H9 (cell line): ENCODE data around the gene TSPAN4. TPM values are rescaled to one million over a fixed set of nuclear protein-coding genes. Genes with fewer than 3 reads are reported as not detected.

Experiments
- DNase-seq: peaks from one replicate; pipeline ENCODE4 v3.0.0-alpha.2; 2017
- H2AFZ ChIP-seq: one replicate; pipeline ENCODE4 v1.6.1; 2013; ENCODE audit warnings: mild to moderate bottlenecking, low read length, control low read depth, moderate library complexity
- H2AK5ac ChIP-seq: 2 replicates; pipeline ENCODE4 v1.6.1; 2013; ENCODE audit warnings: low read length, control low read depth, mixed read lengths; ENCODE audit not compliant: insufficient read length
- H2BK120ac ChIP-seq: one replicate; pipeline ENCODE4 v1.6.1; 2013; ENCODE audit warnings: low read depth, mild to moderate bottlenecking, low read length, control low read depth, inconsistent platforms; ENCODE audit not compliant: poor library complexity, severe bottlenecking
- H2BK12ac ChIP-seq: 2 replicates; pipeline ENCODE4 v1.6.1; 2013; ENCODE audit warnings: low read length, control low read depth, mixed read lengths, low read depth; ENCODE audit not compliant: insufficient read length
- H2BK15ac ChIP-seq: 2 replicates; pipeline ENCODE4 v1.6.1; 2013; ENCODE audit warnings: low read depth, low read length, control low read depth
- H2BK20ac ChIP-seq: one replicate; pipeline ENCODE4 v1.6.1; 2013; ENCODE audit warnings: low read depth, mild to moderate bottlenecking, low read length, control low read depth, inconsistent platforms; ENCODE audit not compliant: poor library complexity, severe bottlenecking
- H2BK5ac ChIP-seq: 2 replicates; pipeline ENCODE4 v1.6.1; 2013; ENCODE audit warnings: low read length, control low read depth, mixed read lengths; ENCODE audit not compliant: insufficient read length
- H3K14ac ChIP-seq: 2 replicates; pipeline ENCODE4 v1.6.1; 2013; ENCODE audit warnings: low read length, control low read depth; ENCODE audit not compliant: insufficient read depth
- H3K18ac ChIP-seq: 2 replicates; pipeline ENCODE4 v1.6.1; 2013; ENCODE audit warnings: low read depth, mild to moderate bottlenecking, mixed read lengths, low read length, control low read depth; ENCODE audit not compliant: insufficient read length
- H3K23ac ChIP-seq: 2 replicates; pipeline ENCODE4 v1.6.1; 2013; ENCODE audit warnings: low read length, control low read depth, mixed read lengths, low read depth; ENCODE audit not compliant: insufficient read length
- H3K23me2 ChIP-seq: 2 replicates; pipeline ENCODE4 v1.6.1; 2013; ENCODE audit warnings: low read depth, mild to moderate bottlenecking, mixed read lengths, low read length, control low read depth; ENCODE audit not compliant: insufficient read length, poor library complexity, severe bottlenecking
- H3K27ac ChIP-seq: 2 replicates; pipeline ENCODE4 v1.5.1; 2013; ENCODE audit warnings: low read length, control low read depth, mixed read lengths, low read depth; ENCODE audit not compliant: insufficient read length
- H3K27me3 ChIP-seq: 2 replicates; pipeline ENCODE4 v1.6.1; 2013; ENCODE audit warnings: low read length, control low read depth, inconsistent platforms; ENCODE audit not compliant: insufficient read depth
- H3K4ac ChIP-seq: 2 replicates; pipeline ENCODE4 v1.6.1; 2013; ENCODE audit warnings: low read depth, mild to moderate bottlenecking, control low read depth, inconsistent platforms, low read length, moderate library complexity
- H3K4me1 ChIP-seq: 2 replicates; pipeline ENCODE4 v1.6.1; 2013; ENCODE audit warnings: low read length, control low read depth, inconsistent platforms; ENCODE audit not compliant: insufficient read depth
- H3K4me2 ChIP-seq: 2 replicates; pipeline ENCODE4 v1.6.1; 2013; ENCODE audit warnings: low read length, control low read depth, mixed read lengths; ENCODE audit not compliant: insufficient read length, insufficient read depth
- H3K56ac ChIP-seq: 2 replicates; pipeline ENCODE4 v1.6.1; 2013; ENCODE audit warnings: low read depth, mild to moderate bottlenecking, mixed read lengths, low read length, control low read depth; ENCODE audit not compliant: insufficient read length
- H3K79me1 ChIP-seq: 2 replicates; pipeline ENCODE4 v1.6.1; 2013; ENCODE audit warnings: low read depth, mild to moderate bottlenecking, moderate library complexity, low read length, control low read depth, inconsistent platforms; ENCODE audit not compliant: insufficient read depth, poor library complexity, severe bottlenecking
- H3K79me2 ChIP-seq: 2 replicates; pipeline ENCODE4 v1.6.1; 2013; ENCODE audit warnings: low read length, control low read depth, inconsistent platforms; ENCODE audit not compliant: insufficient read depth
- H3K9ac ChIP-seq: 2 replicates; pipeline ENCODE4 v1.6.1; 2013; ENCODE audit warnings: low read length, control low read depth, mixed read lengths; ENCODE audit not compliant: insufficient read length; ENCODE audit errors: extremely low read depth
- H3K9me3 ChIP-seq: one replicate; pipeline ENCODE4 v1.6.1; 2013; ENCODE audit warnings: low read depth, low read length, inconsistent platforms; ENCODE audit not compliant: control insufficient read depth
- H3T11ph ChIP-seq: one replicate; pipeline ENCODE4 v1.6.1; 2013; ENCODE audit warnings: mild to moderate bottlenecking, low read length, control low read depth, inconsistent platforms
- H4K20me1 ChIP-seq: one replicate; pipeline ENCODE4 v1.6.1; 2013; ENCODE audit not compliant: control insufficient read depth, insufficient read length, insufficient read depth
- H4K5ac ChIP-seq: 2 replicates; pipeline ENCODE4 v1.6.1; 2013; ENCODE audit warnings: low read depth, mild to moderate bottlenecking, mixed read lengths, low read length, control low read depth; ENCODE audit not compliant: insufficient read length
- H4K8ac ChIP-seq: replicated peaks from 2 replicates; pipeline ENCODE4 v1.6.1; 2013; ENCODE audit warnings: low read length, control low read depth, mixed read lengths, low read depth; ENCODE audit not compliant: insufficient read length
- H4K91ac ChIP-seq: 2 replicates; pipeline ENCODE4 v1.6.1; 2013; ENCODE audit warnings: low read depth, mild to moderate bottlenecking, moderate library complexity, mixed read lengths, low read length, control low read depth; ENCODE audit not compliant: insufficient read length
- H3K27ac Mint-ChIP-seq, 3 experiments: 2 replicates in 2 of 3; 3 replicates in 1 of 3; pipeline ENCODE4 v1.8.0; 2020 to 2021; ENCODE audit warnings: mixed read lengths in 3 of 3, mild to moderate bottlenecking in 1 of 3, moderate library complexity in 1 of 3
- H3K27me3 Mint-ChIP-seq: 2 replicates; pipeline ENCODE4 v1.8.0; 2021; ENCODE audit warnings: low read depth, mild to moderate bottlenecking, moderate library complexity, mixed read lengths
- H3K36me3 Mint-ChIP-seq, 3 experiments: 2 replicates in 2 of 3; 3 replicates in 1 of 3; pipeline ENCODE4 v1.8.0; 2020 to 2021; ENCODE audit warnings: low read depth in 3 of 3, mixed read lengths in 3 of 3; ENCODE audit not compliant: insufficient read depth in 1 of 3
- H3K4me1 Mint-ChIP-seq, 2 experiments: 2 replicates each; pipeline ENCODE4 v1.8.0; 2020; ENCODE audit warnings: mixed read lengths in 2 of 2
- H3K4me3 Mint-ChIP-seq, 2 experiments: 2 replicates in 1 of 2; 3 replicates in 1 of 2; pipeline ENCODE4 v1.8.0; 2020 to 2021; ENCODE audit warnings: mild to moderate bottlenecking in 2 of 2, mixed read lengths in 2 of 2, moderate library complexity in 1 of 2
- H3K9me3 Mint-ChIP-seq, 2 experiments: 2 replicates in 1 of 2; 3 replicates in 1 of 2; pipeline ENCODE4 v1.8.0; 2020; ENCODE audit warnings: mild to moderate bottlenecking in 2 of 2, mixed read lengths in 2 of 2, moderate library complexity in 1 of 2
- CTCF ChIP-seq: fragments of 200-600 bp; sonication (generic); conservative IDR thresholded peaks from 3 replicates; pipeline ENCODE4 v1.8.0; 2021; ENCODE audit warnings: antibody characterized with exemption, mild to moderate bottlenecking
- WGBS: extraction: QIAGEN DNeasy Blood & Tissue Kit; methylation state at CpG from one replicate; pipeline ENCODE4 v1.1.7; 2013; ENCODE audit warnings: missing lambda C conversion rate, low lambda C conversion rate, mixed read lengths; ENCODE audit not compliant: insufficient read length; ENCODE audit errors: extremely low coverage; 5-methylcytosine and 5-hydroxymethylcytosine counted together
- total RNA-seq: library from RNA; stranded (reverse); gene quantifications from 2 replicates; pipeline ENCODE4 v1.2.1, GENCODE V29; 2021

The TSPAN4 gene
- total RNA-seq, 1 experiment from 2014 or later = 64.6 TPM

GRCh38 chr11:825366-826226 is 17.1 kb upstream of the TSPAN4 start:
- H3K9me3 Mint-ChIP-seq = no peaks in the 10 kb centered on the region; a peak in 1 of 5 replicates
- Histone ChIP-seq H3K4me1 (no peaks in the 10 kb centered on the region; the same call in 1 of the 2 replicates), H2BK120ac (no peak overlapping the region), H3K14ac (no peak overlapping the region), H4K91ac (no peak overlapping the region), H3K9ac (no peak overlapping the region), H3K79me2 (no peaks in the 10 kb centered on the region), H2AK5ac (no peak overlapping the region), H2BK20ac (no peak overlapping the region), H4K20me1 (no peaks in the 10 kb centered on the region), H2BK5ac (no peak overlapping the region), H3K9me3 (no peaks in the 10 kb centered on the region), H3K4ac (no peak overlapping the region), H3K27ac (no peak overlapping the region), H2BK12ac (no peak overlapping the region), H3K23ac (no peak overlapping the region), H3K23me2 (peaks cover 21% of the 10 kb centered on the region), H3K4me2 (no peak overlapping the region), H3K56ac (no peak overlapping the region), H3K18ac (no peak overlapping the region), H3T11ph (no peak overlapping the region), H3K79me1 (no peaks in the 10 kb centered on the region), H3K27me3 (peaks cover under 1% of the 10 kb centered on the region; the same call in 1 of the 2 replicates), H4K8ac (no peak overlapping the region), H2BK15ac (no peak overlapping the region), H2AFZ (no peak overlapping the region), H4K5ac (no peak overlapping the region)
- peaks cover 21% of the 10 kb centered on the region for H3K27me3 Mint-ChIP-seq
- DNase-seq = no peak
- H3K4me1 Mint-ChIP-seq = peaks cover 23 to 31% of the 10 kb centered on the region in 2 experiments
- H3K27ac Mint-ChIP-seq = no peak overlapping the region
- peaks cover 0 to 26% (median 13%) of the 10 kb centered on the region in 3 experiments for H3K36me3 Mint-ChIP-seq
- no CpG with 5 or more reads among the region's 12 CpGs for WGBS
- H3K4me3 Mint-ChIP-seq = no peak overlapping the region; a peak in 1 of 5 replicates
- TF ChIP-seq CTCF = no peak
